GM18502 (cell line): ENCODE data around the gene ARMCX4.
"Not testable (repeated sequence)": the region's sequence is repeated elsewhere in the genome, so short reads cannot be mapped to it uniquely, and the experiment has no call there.

Source experiments
- ATAC-seq: cut with Tn5 transposase; IDR thresholded peaks from one replicate; pipeline ENCODE4 v1.9.1; 2021; ENCODE audit warnings: mild to moderate bottlenecking; ENCODE audit not compliant: unreplicated experiment, poor library complexity

Gene ARMCX4

DNA sequence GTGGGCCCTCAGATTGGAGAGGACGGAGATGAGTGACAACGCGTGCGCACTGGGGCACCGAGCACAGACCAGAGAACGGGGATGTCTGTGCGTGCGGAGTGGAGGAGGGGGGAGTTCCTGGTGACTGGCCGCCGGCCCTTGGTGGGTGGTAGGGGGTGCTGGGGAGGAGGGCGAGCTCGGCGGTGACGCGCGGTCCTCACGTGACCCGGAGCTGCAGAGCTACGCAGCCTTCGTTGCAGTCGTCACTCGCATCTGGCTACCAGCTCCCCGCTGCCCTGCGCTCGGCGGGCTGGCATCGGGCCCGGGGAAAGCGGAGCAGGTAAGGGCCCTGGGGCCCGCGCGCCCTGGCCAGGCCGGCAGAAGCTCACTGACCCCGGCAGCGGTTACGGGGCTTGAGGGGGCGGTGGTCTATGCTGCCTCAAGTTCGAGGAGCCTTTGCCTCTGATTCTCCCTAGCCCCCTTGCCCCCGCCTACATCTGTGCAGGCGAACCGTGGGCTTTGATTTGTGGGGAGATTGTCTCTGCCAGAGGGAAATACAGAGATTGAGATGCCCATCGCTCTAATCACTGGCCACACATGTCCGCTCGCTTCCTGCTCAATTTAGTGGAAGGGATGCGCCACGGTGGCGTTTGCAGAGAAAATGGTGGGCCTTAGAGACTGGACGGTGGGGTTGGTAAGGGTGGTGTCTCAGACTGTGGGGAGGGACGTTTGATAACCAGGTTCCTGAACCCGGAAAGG lies at the start of gene ARMCX4:
TSS of gene ARMCX4 (plus strand) at position 245 of the 738 bp plus-strand sequence. CDS start 3,134 bp downstream, outside the sequence.
- ATAC-seq, result no peak

DNA sequence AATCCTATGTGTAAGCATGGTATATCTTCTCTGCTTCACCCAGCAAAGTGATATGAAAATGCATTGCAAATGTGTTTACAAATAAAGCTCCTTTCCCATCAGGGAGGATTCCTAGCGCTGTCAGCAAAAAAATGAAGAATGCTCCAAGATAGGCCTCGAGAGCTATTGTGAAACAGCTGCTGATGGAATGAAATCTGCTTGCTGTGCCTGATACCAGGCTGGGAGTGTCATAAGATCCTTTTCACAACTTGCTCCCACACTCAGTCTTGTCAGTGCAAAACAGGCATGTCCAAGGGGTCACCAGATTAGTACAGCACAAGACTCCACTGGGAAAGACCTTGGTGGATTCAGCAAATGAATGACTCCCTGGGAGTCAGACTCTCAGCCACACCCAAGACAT lies 43.2 kb upstream of the ARMCX4 start:
- ATAC-seq, result no peak

DNA sequence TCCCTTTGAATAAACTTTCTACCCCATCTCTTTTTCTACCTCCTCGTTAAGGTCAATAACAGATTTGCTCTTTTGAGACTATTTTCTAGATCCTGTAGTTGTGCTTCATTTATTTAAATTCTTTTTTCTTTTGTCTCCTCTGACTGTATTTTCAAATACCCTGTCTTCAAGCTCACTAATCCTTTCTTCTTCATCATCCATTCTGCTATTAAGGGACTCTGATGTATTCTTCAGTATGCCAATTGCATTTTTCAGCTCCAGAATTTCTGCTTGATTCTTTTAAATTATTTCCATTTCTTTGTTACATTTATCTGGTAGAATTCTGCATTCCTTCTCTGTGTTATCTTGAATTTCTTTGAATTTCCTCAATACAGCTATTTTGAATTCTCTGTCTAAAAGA lies 36.0 kb upstream of the ARMCX4 start:
- no peak for ATAC-seq

DNA sequence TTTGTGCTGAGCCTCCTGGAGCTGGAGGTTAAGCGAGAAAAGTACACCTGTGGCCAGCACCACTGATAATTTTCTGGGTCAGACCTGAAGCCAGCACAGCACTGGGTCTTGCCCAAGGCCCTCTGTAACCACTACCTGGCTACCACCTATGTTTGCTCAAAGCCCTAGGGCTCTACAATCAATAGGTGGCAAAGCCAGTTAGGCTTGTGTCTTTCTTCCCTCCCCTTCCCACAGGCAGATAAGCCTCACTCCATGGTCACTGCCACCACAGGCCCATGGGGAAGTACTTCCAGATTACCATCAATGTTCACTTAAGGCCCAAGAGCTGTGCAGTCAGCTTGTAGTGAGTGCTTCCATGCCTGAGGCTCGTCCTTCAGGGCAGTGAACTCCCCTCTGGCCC lies 35.2 kb upstream of the ARMCX4 start:
- no peak for ATAC-seq

DNA sequence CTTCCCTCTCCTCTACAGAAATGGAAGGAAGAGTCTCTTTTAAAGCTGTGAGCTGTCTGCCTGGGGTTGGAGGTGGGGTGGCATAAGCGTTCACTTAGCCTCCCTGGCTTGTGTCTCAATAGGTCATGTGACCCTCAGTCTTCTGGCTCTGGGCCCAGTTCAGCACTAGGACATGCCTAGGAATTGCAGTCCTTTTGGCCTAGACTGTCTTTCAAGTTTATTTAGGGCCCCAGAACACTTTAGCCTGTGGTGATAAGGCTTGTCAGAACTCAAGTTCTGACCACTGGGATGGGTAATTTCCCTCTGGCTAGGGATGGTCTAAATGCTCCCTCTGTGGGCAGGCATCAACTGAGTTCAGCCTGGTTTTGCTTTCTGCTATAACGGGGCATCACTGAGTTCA lies 34.3 kb upstream of the ARMCX4 start:
- ATAC-seq, result no peak

DNA sequence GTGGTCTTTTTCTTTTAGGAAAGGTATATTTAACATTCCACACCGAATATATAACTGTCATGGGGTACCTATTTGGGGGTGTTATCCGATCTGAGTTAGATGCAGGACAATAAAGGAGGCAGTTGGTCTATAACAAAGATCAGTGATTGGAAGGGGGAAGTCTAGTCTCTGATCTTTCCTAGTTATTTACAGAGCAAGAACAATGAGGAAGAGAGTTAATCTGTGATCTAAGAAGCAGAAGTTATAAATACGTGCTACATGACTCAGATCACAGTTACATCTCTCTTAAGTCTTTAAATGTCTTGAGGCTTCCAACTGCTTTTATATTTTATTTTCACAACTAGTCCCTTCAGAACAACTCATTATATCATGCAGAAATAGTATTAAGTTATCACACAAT lies 33.2 kb upstream of the ARMCX4 start:
- ATAC-seq, result no peak

DNA sequence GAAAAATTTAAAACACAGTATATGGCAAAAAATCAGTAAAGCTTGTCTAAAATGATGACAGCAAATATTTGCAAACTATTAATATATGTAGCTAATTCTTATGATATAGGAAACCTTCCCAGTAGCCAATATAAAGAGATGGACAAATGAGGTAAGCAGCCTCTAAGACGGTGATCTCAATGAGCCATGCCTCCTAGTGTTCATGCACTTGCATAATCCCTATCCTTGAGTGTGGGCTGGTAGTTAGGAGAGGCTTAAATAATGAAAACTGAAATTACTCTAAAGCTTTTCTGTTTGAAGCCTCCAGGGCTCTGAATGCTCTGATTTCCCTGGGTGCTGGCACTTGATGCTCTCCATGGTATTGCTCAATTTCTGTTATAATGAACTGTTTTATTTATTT lies 24.6 kb upstream of the ARMCX4 start:
- ATAC-seq, result no peak

DNA sequence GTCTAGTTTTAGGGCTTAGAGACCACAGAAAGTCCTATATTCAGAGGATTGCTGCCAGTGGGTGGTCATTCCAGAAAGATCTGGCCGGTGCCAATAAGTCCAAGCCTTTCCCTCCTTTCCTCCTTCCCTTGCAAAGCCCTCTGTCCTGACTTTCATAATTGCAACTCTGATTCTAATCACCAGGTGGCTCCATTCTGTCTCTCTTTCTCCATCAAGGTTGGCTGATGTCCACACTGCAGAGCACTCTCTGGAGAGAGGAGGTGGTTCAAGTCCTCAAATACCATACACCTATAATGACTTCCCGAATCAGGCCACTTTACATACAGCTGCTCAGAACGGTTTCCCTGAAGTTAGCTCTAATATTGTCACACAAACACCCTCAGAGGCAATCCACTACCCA lies 22.4 kb upstream of the ARMCX4 start:
- no peak for ATAC-seq

DNA sequence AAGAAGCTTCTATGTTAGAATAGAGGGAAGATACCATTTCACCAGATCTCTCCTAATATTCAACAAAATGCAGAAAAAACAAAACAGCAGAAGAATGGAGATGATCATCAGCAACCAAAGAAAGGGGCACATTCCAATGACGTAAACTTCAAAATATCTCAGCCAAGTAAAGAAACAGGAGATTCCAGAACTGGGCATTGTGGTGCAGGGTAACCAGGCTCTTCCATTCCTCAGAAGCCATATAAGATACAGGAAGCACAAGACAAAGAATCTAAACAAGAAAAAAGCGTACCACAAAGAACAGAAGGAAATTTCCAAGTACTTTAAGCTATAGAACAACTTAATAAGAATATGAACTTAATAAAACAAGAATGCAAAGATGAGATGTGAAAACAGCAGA lies 6.9 kb upstream of the ARMCX4 start:
- ATAC-seq, result no peak

DNA sequence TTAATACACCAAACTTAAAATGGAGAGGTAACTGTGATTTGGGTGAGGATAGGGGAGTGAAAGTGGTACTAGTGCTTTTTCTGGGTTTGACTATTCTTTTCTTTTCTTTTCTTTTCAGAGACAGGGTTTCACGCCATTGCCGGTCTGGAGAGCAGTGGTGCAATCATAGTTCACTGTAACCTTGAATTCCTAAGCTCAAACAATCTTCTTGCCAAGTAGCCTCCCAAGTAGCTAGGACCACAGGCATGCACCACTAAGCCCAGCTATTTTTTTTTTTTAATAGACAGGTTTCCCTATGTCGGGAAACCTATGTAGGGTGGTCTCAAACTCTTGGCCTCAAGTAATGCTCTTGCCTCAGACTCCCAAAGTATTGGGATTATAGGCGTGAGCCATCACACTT lies 3.0 kb upstream of the ARMCX4 start:
- no peak for ATAC-seq

DNA sequence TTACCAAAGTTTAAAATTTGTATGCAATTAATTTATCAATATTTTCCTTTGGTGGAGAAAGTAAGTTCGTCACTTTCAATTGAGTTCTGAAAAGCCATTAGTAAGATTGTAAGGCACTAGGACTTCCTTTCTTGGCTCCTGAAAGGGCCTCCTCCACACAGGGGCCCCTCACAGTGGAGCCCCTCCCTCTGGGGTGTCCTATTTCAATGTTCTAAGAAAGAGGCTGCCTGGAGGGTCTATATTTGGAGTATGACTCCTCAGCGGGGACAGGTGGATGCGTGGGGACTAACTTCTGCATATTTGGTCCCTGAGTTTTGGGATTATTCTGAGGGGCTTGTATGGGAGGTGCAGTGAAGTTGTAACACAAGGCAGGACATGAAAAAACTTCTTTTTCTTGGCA lies 1.6 kb upstream of the ARMCX4 start:
- ATAC-seq, result no peak

DNA sequence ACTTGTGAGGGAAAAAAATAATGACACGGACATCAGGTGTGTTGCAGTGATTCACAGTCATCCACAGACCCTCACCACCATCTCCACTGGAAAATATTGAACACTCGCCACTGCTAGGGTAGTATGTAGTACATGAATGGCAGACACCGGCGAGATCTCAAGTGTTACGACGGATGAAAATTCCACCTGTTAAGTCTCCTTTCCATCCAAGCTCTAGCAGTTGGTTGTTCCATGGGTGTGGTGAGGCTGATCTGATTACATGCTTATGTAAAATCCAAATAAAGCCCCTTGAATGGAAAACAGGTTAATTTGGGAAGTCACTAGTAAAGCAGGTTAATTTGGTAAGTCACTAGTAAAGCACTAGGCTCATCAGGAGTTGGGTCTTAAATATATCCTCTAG lies 1.1 kb upstream of the ARMCX4 start:
- no peak for ATAC-seq

DNA sequence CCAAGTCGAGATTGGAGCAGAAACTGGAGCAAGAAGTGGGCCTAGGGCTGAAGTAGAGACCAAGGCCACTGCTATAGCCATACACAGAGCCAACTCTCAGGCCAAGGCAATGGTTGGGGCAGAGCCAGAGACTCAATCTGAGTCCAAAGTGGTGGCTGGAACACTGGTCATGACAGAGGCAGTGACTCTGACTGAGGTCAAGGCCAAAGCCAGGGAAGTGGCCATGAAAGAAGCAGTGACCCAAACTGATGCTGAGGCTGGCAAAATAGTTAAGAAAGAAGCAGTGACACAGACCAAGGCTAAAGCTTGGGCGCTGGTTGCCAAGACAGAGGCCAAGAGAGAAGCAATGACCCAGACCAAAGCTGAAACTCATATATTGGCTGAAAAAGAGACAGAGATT lies 3.5 kb downstream of the ARMCX4 start:
- no peak for ATAC-seq

DNA sequence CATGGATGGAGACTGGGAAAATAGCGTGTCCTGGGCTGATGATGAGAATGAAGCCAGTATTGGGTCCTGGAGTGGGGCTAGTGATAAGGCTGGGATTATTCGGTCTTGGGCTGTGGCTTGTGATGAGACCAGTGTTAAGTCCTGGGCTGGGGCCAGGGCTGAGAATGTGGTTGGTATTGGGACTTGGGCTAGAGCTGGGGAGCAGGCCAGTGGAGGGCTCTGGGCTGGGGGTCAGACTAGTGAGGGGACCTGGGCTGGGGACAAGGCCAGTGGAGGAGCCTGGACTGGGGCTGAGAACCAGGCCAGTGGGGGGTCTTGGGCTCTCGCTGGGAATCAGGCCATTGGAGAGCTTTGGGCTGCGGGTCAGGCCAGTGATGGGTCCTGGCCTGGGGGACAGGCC lies 6.7 kb downstream of the ARMCX4 start:
- ATAC-seq, result no peak

DNA sequence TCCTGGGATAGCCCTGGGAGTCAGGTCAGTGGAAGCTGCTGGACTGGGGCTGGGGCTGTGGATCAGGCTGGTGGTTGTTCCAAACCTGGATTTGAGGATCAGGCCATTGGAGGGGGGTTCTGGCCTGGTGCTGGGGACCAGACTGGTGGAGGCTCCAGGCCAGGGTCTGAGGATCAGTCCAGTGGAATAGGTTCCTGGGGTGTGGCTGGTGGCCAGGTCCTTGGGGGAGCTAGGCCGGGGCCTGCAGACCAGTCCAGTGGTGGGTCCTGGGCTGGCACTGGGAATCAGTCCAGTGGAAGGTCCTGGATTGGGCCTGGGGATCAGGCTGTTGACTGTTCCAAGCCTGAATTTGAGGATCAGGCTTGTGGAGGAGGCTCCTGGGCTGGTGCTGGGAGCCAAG lies 8.0 kb downstream of the ARMCX4 start:
- ATAC-seq, result no peak

DNA sequence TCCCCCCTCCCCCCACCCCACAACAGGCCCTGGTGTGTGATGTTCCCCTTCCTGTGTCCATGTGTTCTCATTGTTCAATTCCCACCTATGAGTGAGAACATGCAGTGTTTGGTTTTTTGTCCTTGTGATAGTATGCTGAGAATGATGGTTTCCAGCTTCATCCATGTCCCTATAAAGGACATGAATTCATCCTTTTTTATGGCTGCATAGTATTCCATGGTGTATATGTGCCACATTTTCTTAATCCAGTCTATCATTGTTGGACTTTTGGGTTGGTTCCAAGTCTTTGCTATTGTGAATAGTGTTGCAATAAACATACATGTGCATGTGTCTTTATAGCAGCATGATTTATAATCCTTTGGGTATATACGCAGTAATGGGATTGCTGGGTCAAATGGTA lies 17.7 kb downstream of the ARMCX4 start:
- not testable (repeated sequence) for ATAC-seq

DNA sequence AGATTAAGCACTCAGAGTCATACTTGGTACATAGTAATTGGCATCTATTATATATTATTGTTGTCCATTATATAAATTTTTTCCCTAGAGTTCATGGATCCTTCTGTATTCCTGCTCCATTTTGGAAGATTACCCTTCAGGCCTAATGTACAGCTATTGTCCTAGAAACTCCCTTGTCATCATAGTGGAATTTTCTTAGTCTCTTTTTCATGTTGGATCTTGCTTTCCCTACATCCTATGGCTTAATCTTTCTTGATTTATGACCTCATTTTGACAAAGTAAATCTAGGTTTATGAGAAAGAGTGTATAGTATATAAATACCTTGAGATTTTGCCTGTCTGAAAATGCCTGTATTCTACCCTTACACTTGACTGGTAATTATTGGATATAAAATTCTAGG lies 22.1 kb downstream of the ARMCX4 start:
- ATAC-seq, result no peak

DNA sequence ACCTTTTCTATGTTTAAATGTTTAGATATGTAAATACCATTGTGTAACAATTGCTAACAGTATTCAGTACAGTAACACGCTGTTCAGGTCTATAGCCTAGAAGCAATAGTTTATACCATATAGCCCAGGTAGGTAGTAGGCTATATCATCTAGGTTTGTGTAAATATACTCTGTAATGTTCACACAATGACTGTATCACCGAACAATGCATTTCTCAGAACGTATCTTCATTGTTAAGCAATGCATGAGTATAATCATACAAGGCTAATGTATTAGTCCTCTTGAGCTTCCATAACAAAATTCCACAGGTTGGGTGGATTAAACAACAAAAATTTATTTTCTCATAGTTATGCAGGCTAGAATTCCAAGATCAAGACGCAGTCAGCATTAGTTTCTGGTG lies 22.7 kb downstream of the ARMCX4 start:
- no peak for ATAC-seq

DNA sequence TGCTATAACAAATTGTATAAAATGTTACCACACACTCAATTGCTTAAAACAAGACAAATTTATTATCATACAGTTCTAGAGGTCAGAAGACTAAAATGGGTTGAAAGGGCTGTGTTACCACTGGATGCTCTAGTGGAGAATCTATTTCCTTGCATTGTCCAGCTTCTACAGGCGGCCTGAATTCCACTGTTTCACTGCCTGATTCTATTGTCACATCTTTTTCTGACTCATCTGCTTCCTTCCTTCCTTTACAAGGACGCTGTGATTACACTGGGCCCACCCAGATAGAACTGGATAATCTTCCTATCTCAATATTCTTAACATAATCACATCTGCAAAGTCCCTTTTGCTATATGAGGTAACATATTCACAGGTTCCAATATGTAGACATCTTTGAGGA lies 45.7 kb downstream of the ARMCX4 start:
- no peak for ATAC-seq
